Measurements from ENCODE around the gene KIF2A.

The KIF2A gene

DNA sequence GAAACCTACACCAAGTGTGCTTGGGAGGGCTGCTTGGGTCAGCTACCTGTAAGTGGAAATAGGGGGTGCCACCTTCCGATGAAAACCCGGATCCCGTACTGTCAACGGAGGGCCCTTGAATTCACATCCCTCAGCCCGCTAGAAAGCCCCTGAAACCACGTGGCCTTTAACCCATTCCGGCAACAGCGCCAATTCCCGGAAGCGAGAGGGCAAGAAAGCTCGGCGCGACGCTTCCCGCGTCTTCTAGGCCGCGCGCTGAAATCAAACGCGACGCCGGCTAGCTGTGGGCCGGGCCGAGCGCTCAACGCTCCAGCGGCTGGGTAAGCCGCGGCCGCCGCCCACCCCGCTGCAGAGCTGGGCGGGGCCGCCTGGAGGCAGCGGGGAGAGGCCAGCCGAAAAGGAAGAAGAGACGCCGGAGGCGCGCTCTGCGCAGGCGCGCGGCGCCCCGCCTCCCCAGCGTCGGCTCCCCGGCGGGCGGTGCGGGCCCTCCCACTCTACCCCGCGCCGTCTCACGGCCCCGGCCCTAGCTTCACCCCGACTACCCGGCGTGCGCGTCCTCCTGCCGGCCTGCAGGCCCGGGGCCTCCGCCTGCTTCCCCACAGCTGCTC, at the start of gene KIF2A:
TSS of gene KIF2A (plus strand) at position 492 of the 608 bp plus-strand sequence. CDS start 267 bp downstream, outside the sequence.
- DNase-seq = peak; percentile 95

DNA sequence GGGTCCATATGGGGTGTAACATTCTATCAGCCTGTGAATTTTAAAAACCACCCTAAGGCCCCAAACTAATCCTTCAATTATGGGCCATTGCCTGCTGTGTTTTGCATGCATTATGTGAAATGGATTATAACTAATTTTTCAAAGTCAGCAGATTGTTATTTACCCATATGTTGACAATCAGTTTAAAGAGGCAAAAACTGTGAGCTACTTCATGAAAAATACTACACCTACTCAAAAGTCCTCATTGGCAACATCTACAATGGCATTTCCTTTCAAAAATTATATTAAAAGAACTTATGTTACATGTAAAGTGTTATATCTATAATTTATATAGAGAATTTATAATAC, 49.0 kb upstream of the KIF2A start:
- no peak for DNase-seq

DNA sequence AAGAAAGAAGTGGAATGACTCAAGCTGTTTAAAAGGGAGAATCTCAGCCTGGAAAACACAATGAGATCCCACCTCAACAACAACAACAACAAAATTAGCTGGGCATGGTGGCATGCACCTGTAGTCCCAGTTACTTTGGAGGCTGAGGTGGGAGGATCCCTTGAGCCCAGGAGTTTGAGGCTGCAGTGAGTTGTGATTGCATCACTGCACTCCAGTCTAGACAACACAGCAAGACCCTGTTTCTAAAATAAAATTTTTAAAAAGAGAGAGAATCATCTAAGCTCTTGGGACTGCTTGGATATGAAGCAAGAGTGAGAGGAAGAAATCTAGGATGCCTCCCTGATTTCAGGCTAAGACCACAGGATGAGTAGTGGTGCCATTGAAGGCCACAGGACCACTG, 47.4 kb upstream of the KIF2A start:
- no peak for DNase-seq

DNA sequence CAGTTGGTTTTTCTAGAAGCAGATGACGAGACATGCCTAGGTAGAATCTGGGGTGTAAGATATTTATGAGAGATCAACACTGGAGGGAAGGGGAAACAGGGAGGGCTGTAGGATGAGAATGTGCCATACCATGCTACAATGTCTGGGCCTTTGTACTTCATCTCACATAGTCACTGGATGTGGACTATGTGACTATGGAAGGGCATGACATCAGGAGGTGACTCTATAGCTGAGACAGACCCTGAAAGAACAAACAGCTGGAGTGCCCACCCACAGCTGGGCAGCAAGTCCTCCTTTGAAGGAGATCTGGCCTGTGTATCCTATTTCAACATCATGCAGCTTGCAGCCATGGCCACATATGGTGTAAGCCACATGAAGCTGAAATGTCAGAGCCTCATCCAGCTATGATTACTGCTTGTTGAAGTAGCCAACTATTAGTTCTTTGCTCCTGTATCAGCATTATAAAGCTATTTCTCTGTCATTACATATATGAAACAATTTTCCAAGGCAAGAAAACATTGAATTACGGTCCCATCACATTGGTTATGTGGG, 46.2 kb upstream of the KIF2A start:
- DNase-seq = no peak

GRCh38 chr5:62260513-62260912, 45.5 kb upstream of the KIF2A start:
- no peak for DNase-seq

- DNase-seq = no peak
Observed at GRCh38 chr5:62263401-62263800, 42.6 kb upstream of the KIF2A start.

DNA sequence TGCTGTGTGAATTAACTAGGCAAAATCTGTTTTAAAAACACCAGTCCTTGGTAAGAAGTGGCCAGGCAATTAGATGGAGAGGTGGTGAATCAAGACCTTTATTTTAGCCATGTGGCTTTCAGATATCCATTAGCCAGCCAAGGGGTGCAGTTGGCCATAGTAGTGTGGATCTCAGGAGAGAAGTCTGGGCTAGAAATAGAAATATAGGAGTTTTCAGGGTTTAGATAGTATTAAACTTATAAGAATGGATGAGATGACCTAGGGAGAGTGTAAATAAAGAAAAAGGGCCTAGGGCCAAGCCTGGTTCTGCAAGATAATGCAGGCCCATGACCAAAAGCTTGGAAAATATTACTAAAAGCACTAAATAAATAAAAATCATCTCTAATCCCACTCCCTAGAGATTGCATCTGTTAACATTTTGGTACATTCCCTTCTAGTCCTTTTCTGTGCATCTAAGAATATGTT, 40.3 kb upstream of the KIF2A start:
- no peak for DNase-seq

- DNase-seq = no peak
Observed at GRCh38 chr5:62266573-62266972, 39.4 kb upstream of the KIF2A start.

DNA sequence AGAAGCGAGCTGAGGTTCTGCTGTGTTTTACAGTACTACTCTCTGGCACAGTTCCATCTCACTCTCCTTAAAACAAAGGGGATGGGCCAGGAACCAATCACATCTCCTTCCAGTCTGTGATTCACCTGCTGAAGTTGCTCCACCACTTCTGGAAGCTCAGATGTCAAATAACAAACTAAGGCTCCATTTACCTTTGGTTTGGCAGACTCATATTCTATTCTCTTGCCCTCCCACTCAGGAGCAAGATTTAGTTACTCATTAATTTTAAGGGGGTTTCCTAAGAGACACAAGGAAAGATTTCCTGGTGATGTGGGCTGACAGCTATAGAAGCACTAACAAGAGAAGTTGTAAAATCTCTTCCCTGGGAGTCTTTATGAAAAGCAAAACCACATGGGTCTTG, 37.8 kb upstream of the KIF2A start:
- no peak for DNase-seq

GRCh38 chr5:62268792-62269191, 37.2 kb upstream of the KIF2A start:
- DNase-seq = no peak

DNA sequence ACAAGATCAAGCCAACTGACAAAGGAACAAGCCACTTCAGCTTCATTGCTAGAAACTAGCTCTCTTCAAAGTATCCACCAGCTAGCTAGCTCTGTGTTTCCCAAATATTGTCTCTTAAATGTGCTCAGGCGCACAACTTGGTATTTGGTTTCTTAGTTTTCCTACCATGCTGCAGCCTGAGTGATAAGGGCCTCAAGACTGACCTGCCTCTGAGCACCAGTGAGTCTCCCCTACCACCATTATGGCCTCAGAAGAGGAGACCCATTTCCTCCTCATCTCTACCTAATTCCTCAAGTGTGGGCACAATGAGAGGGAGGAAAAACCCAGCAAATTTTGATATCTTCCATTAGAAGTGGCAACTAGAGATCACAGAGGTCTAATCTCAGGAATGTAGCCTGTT, 34.6 kb upstream of the KIF2A start:
- DNase-seq = no peak

DNA sequence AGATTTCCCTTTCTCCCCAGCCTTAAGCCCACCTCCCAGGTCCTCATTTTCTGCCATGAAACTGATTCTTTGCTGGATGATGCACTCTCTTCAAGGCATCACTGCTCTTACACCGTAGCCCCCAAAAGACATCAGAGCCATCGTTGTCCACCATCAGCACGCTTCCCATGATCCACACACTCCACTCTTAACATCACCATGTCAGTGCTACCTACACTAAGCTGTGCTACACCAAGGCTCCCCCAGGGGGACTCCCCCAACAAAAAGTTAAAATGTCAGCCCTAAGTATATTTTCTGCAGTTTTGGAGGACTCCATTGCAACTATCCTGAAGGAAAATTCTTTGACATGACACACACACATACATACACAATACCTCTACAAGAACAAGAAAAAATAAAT, 34.1 kb upstream of the KIF2A start:
- no peak for DNase-seq

- no peak for DNase-seq
Observed at GRCh38 chr5:62273687-62274086, 32.3 kb upstream of the KIF2A start.

GRCh38 chr5:62275581-62275980, 30.4 kb upstream of the KIF2A start:
- DNase-seq = no peak

GRCh38 chr5:62281411-62281810, 24.6 kb upstream of the KIF2A start:
- no peak for DNase-seq

DNA sequence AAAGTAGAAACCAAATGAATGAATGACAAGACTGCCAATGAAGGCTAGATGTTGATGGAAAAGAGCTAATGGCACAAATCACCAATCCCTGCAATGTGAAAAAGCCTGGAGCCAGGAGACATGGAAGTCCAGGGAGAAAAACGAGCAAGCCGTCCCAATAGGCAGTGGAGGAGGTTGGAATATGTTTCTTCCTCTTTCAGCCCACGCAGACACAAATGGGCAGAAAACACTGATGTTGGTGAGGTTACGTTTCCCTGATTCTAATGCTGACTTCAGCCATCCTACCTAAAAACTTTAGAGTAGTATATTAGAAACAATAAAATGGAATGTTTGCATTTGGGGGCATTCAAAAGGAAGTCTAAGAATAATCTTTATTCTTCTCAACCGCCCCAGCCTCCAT, 23.9 kb upstream of the KIF2A start:
- DNase-seq = no peak

GRCh38 chr5:62283005-62283404, 23.0 kb upstream of the KIF2A start:
- no peak for DNase-seq

GRCh38 chr5:62283861-62284260, 22.1 kb upstream of the KIF2A start:
- DNase-seq = no peak

DNA sequence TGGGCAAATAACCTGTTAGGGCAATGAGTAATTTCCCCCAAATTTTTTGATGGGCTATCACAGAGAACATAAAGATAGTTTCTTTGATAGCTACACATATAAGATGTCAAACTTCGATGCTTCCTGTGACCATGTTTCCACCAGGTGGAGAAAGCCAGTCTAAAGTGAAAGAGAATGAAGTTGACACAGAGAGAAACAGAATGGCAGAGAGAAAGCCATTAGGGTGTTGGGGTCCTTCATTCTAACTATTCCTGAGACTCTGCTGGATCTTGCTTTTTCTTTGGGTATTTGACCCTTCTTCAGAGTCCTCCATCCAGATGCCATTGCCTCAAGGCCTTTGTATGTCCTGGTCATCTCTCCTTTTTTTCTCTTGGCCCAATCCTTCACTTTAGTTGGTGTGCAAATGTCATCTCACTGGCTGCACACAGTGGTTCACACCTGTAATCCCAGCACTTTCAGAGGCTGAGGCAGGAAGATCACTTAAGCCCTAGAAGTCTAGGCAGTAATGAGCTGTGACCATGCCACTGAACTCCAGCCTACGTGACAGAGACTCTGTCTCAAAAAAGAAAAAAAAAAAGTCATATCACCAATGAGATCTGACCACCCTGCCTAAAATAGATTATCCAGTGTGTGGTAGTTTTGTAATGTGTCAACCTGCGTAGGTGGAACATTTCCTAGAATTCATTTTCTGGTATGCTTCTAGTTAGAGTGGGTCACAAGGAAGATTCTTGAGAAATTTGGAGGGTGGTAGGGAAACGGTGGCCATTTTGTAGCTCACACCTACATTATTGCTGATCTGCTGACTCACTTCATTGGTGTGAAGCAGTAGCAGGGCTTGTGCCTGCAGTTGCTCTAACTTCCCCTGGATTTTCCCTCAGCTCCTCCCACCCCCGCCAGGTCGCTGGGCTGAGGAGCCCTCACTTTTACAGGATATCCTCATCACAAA, 20.8 kb upstream of the KIF2A start:
- peak; percentile 83 for DNase-seq

DNA sequence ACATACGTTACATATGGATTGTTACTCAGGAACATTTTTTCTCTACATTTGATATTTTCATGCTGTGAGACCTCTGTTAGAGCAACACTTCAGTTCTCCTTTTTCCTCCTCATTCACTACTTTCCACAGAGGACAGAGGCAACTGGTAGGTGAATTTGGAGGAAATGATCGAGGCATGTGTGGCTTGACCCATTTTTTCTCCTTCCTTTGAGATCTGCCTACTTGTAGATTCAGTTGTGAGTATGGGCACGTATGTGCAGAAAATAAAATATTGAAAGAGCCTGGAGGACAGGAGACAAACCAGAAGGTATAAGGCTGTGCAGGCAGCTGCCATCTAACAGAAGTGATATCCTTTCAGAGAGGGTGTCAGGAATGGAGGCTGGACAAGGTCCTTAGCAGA, 19.2 kb upstream of the KIF2A start:
- DNase-seq = no peak

DNA sequence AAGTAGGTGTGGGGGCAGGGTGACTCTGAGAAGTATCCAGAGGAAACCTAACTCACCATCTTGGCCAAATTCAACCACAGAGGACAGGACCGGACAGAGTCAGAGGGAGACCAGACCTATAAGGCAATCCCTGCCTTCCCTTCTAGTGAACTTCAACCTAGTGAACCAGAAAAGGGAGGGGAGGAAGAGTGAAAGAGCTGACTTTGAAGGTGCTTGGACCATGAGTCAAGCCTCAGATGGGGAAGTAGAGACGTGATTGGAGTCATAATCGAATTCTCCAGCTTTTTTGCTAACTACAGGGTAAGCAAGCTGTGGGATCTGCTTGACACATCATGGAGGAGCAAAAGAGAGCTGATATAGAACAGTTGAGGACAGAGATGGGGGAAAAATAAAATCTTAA, 18.8 kb upstream of the KIF2A start:
- DNase-seq = no peak

GRCh38 chr5:62288118-62288517, 17.9 kb upstream of the KIF2A start:
- DNase-seq = no peak

DNA sequence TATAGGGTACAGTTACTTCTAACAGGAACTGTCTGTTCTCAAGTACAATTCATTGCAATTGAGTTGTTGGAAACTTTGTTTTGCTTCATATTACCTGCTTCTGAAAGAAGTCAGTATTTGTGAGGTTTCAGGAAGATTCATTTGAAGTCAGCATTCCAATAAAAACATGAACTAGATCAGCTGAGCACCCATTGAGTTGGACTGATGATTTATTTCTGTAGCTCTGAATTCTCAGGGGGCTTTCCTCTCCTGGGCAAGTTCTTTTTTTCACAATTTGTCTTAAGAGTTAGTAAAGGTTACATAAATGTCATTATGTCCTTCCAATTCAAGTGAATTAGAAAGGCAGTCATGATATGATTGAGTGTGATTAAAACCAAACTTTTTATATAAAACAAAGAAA, 16.2 kb upstream of the KIF2A start:
- DNase-seq = no peak

DNA sequence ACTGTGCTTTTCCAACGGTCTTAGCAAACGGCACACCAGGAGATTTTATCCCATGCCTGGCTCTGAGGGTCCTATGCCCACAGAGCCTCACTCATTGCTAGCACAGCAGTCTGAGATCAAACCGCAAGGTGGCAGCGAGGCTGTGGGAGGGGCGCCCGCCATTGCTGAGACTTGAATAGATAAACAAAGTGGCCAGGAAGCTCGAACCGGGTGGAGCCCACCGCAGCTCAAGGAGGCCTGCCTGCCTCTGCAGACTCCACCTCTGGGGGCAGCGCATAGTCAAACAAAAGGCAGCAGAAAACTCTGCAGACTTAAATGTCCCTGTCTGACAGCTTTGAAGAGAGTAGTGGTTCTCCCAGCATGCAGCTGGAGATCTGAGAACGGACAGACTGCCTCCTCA, 14.2 kb upstream of the KIF2A start:
- DNase-seq = peak; percentile 70
